K562 (cell line): ENCODE data around the gene ATXN10. TPM values are rescaled to one million over a fixed set of nuclear protein-coding genes. Genes with fewer than 3 reads are reported as not detected.

Experiments used
- ATAC-seq: fragments of 200-7000 bp; cut with Tn5 transposase; 3 replicates; pipeline ENCODE4 v1.9.1; 2020; ENCODE audit warnings: moderate library complexity
- BruUV-seq: library from RNA; stranded (reverse); fragments of 400-500 nt; replicated peaks from 2 replicates; lab custom pipeline; 2021; lab: Mats Ljungman, UMichigan
- CTCF ChIA-PET: fragments of 300-600 bp; formaldehyde crosslinking; extraction: SDS; loops from one replicate; lab custom pipeline; 2021; ENCODE audit warnings: low intra/inter-chr PET ratio; lab: Yijun Ruan, JAX
- POLR2A ChIA-PET: fragments of 300-600, 350-650 bp; sonication (Branson Sonifier 250); formaldehyde crosslinking; extraction: SDS; loops from one replicate; lab custom pipeline; 2021; ENCODE audit warnings: antibody characterized with exemption, inconsistent platforms; lab: Yijun Ruan, JAX
- DNase-seq, 4 experiments: peaks; one replicate each; pipeline versions ENCODE4 v3.0.0 to v3.0.0-alpha.2; 2011 to 2018; ENCODE audit warnings: low spot score in 3 of 4, mixed read lengths in 3 of 4; ENCODE audit errors: extremely low read depth in 1 of 4
- FAIRE-seq: peaks from 2 replicates; lab custom pipeline; 2011; peaks lifted over from hg19 to GRCh38; lab: Jason Lieb, UNC
- H2AFZ ChIP-seq: 2 replicates; pipeline ENCODE4 v1.6.0; 2011; ENCODE audit warnings: low read depth, low read length, control low read depth, inconsistent platforms
- H3K27ac ChIP-seq: fragments of 200-600 bp; 3 replicates; pipeline ENCODE4 v1.8.0; 2011; ENCODE audit warnings: low read depth, mild to moderate bottlenecking, control low read depth, inconsistent platforms, low read length, moderate library complexity, mixed read lengths; ENCODE audit errors: extremely low read depth
- H3K27me3 ChIP-seq, 2 experiments: fragments of 300-600 bp in 1 of 2; 2 replicates in 1 of 2; 3 replicates in 1 of 2; pipeline versions ENCODE4 v1.6.0 to v1.8.0; 2011; ENCODE audit warnings: inconsistent platforms in 2 of 2, low read length in 2 of 2, mild to moderate bottlenecking in 1 of 2, mixed read lengths in 1 of 2, moderate library complexity in 1 of 2; ENCODE audit not compliant: control insufficient read depth in 2 of 2, insufficient read depth in 2 of 2
- H3K36me3 ChIP-seq: fragments of 300-600 bp; 3 replicates; pipeline ENCODE4 v1.8.0; 2011; ENCODE audit warnings: mild to moderate bottlenecking, low read length, inconsistent platforms; ENCODE audit not compliant: control insufficient read depth, insufficient read depth
- H3K4me1 ChIP-seq, 2 experiments: fragments of 200-600 bp in 1 of 2; replicated peaks in 1 of 2; 2 replicates in 1 of 2; 3 replicates in 1 of 2; pipeline versions ENCODE4 v1.5.1 to v1.8.0; 2011; ENCODE audit warnings: inconsistent platforms in 2 of 2, low read length in 2 of 2, mild to moderate bottlenecking in 1 of 2, mixed read lengths in 1 of 2, moderate library complexity in 1 of 2; ENCODE audit not compliant: control insufficient read depth in 2 of 2, insufficient read depth in 2 of 2
- H3K4me2 ChIP-seq: 2 replicates; pipeline ENCODE4 v1.6.1; 2011; ENCODE audit warnings: low read length, control low read depth, inconsistent platforms, mixed read lengths; ENCODE audit not compliant: insufficient read depth
- H3K4me3 ChIP-seq: fragments of 200-600 bp; sonication (generic), shearing (Covaris generic); 2 replicates; pipeline ENCODE4 v1.5.1; 2016; ENCODE audit warnings: control low read depth, inconsistent platforms
- H3K79me2 ChIP-seq: fragments of 200-600 bp; 3 replicates; pipeline ENCODE4 v1.8.0; 2011; ENCODE audit warnings: low read length, inconsistent platforms; ENCODE audit not compliant: control insufficient read depth, insufficient read depth
- H3K9ac ChIP-seq, 2 experiments: 2 replicates each; pipeline versions ENCODE4 v1.6.0 to v1.6.1; 2011; ENCODE audit warnings: low read depth in 2 of 2, low read length in 2 of 2, control low read depth in 1 of 2, inconsistent platforms in 1 of 2, mild to moderate bottlenecking in 1 of 2, mixed read lengths in 1 of 2; ENCODE audit not compliant: insufficient read depth in 1 of 2
- H3K9me1 ChIP-seq: one replicate; pipeline ENCODE4 v1.6.0; 2011; ENCODE audit warnings: inconsistent platforms, mild to moderate bottlenecking, low read length, moderate library complexity; ENCODE audit not compliant: control insufficient read depth, insufficient read depth
- H3K9me3 ChIP-seq: replicated peaks from 2 replicates; pipeline ENCODE4 v1.5.1; 2011; ENCODE audit warnings: low read depth, low read length, inconsistent platforms; ENCODE audit not compliant: control insufficient read depth, insufficient read depth
- H4K20me1 ChIP-seq: replicated peaks from 2 replicates; pipeline ENCODE4 v1.6.1; 2011; ENCODE audit warnings: low read length, inconsistent platforms, mixed read lengths; ENCODE audit not compliant: control insufficient read depth, insufficient read depth
- CAMTA2 ChIP-seq: fragments of 250-450 bp; sonication (Bioruptor Pico); conservative IDR thresholded peaks from 2 replicates; pipeline ENCODE4 v1.5.1; 2022
- CBX1 ChIP-seq: sonication (generic); IDR thresholded peaks from 2 replicates; pipeline ENCODE4 v1.6.1; 2016; ENCODE audit warnings: antibody characterized with exemption, low read depth, mild to moderate bottlenecking
- CLOCK ChIP-seq: fragments of 250-450 bp; sonication (Bioruptor Pico); IDR thresholded peaks from 2 replicates; pipeline ENCODE4 v1.4.0; 2020; ENCODE audit warnings: mild to moderate bottlenecking, moderate library complexity, borderline replicate concordance
- E2F5 ChIP-seq: sonication (generic); formaldehyde crosslinking; IDR thresholded peaks from 2 replicates; pipeline ENCODE4 v1.8.0; 2022; ENCODE audit warnings: mild to moderate bottlenecking, missing genetic modification reagents
- EHMT2 ChIP-seq: fragments of 450-650 bp; IDR thresholded peaks from 2 replicates; pipeline ENCODE4 v1.6.1; 2018; ENCODE audit warnings: antibody characterized with exemption
- ELK3 ChIP-seq: fragments of 450-650 bp; formaldehyde crosslinking; IDR thresholded peaks from 2 replicates; pipeline ENCODE4 v1.4.0; 2020; ENCODE audit warnings: mild to moderate bottlenecking
- HMGXB4 ChIP-seq: sonication (generic); formaldehyde crosslinking; IDR thresholded peaks from 2 replicates; pipeline ENCODE4 v1.8.1; 2023; ENCODE audit warnings: mild to moderate bottlenecking, missing genetic modification reagents
- HSF4 ChIP-seq: fragments of 250-450 bp; sonication (Bioruptor Pico); IDR thresholded peaks from 2 replicates; pipeline ENCODE4 v2.1.2; 2022; ENCODE audit warnings: mild to moderate bottlenecking, moderate library complexity, borderline replicate concordance
- MIER1 ChIP-seq: fragments of 450-650 bp; IDR thresholded peaks from 2 replicates; pipeline ENCODE4 v1.6.1; 2016; ENCODE audit warnings: antibody characterized with exemption, mild to moderate bottlenecking, low read depth
- PPARD ChIP-seq: fragments of 250-450 bp; sonication (Bioruptor Pico); IDR thresholded peaks from 2 replicates; pipeline ENCODE4 v1.8.0; 2022; ENCODE audit warnings: inconsistent platforms, mild to moderate bottlenecking, moderate library complexity
- SMARCB1 ChIP-seq: IDR thresholded peaks from 2 replicates; pipeline ENCODE4 v1.6.1; 2011; ENCODE audit warnings: improper control_type of control experiment, low read depth; ENCODE audit not compliant: insufficient read length
- TAF9B ChIP-seq: fragments of 450-650 bp; IDR thresholded peaks from 2 replicates; pipeline ENCODE4 v1.6.1; 2018; ENCODE audit warnings: mild to moderate bottlenecking; ENCODE audit not compliant: partially characterized antibody
- TRIM24 ChIP-seq, 2 experiments: fragments of 450-650 bp; IDR thresholded peaks; 2 replicates each; pipeline ENCODE4 v1.6.1; 2016
- ZNF384 ChIP-seq: IDR thresholded peaks from 2 replicates; pipeline ENCODE4 v1.6.1; 2012; ENCODE audit warnings: low read depth, low read length, improper control_type of control experiment
- ZNF696 ChIP-seq: fragments of 250-450 bp; sonication (Bioruptor Pico); conservative IDR thresholded peaks from 2 replicates; pipeline ENCODE4 v1.4.0; 2020; ENCODE audit warnings: mild to moderate bottlenecking, moderate library complexity
- ZNF785 ChIP-seq: fragments of 250-450 bp; sonication (Bioruptor Pico); IDR thresholded peaks from 2 replicates; pipeline ENCODE4 v1.4.0; 2020; ENCODE audit warnings: mild to moderate bottlenecking
- WGBS: fragments of 100-300 bp; shearing (Covaris generic); methylation state at CpG from one replicate; pipeline ENCODE4 v1.1.6; 2016; ENCODE audit warnings: low coverage, mixed read lengths; ENCODE audit not compliant: insufficient coverage; ENCODE audit errors: missing lambda C conversion rate; 5-methylcytosine and 5-hydroxymethylcytosine counted together
- in situ Hi-C: fragments of 300-500 bp; cut with MboI; formaldehyde crosslinking; loops from 4 replicates; pipeline ENCODE4 v1.15.0; 2018; ENCODE audit warnings: inconsistent platforms, mixed read lengths
- intact Hi-C: fragments of 100-400 bp; cut with micrococcal nuclease; formaldehyde crosslinking; loops from 2 replicates; pipeline ENCODE4 v1.14.2; 2022
- polyA plus RNA-seq, 8 experiments: library from polyadenylated mRNA; depleted of rRNA in 4 of 8; stranded (reverse) in 5 of 8; unstranded in 3 of 8; fragments of >200 nt; fragmentation: Nextera tagmentation in 2 of 8; fragmentation: Illumina TruSeq in 1 of 8; extraction: Ambion mirVana in 2 of 8; extraction: Trizol in 1 of 8; gene quantifications; 2 replicates each; pipeline versions ENCODE4 v1.2.1 to v1.2.3, GENCODE V29; 2011 to 2014; ENCODE audit warnings: inconsistent platforms in 1 of 8, missing spikeins in 1 of 8
- total RNA-seq, 7 experiments: library from RNA; depleted of rRNA in 6 of 7; stranded (reverse); fragments of >200 nt in 6 of 7; fragmentation: Illumina TruSeq in 2 of 7; extraction: Trizol in 2 of 7; gene quantifications; 2 replicates each; pipeline versions ENCODE4 v1.2.1 to v1.2.3, GENCODE V29; 2011 to 2021; ENCODE audit warnings: low replicate concordance in 1 of 7

The ATXN10 gene
- total and polyA plus RNA-seq, 9 of the 15 experiments (the other 6 are each of a cell fraction or from before 2014, with no cell fraction given): 11.5 to 190 (median 33.6) TPM

- BruUV-seq: no TSS peak
- Histone ChIP-seq H3K9me3 (no peaks in the 10 kb centered on the region; the same call in 1 of the 2 replicates), H3K4me1 (no peaks in the 10 kb centered on the region), H3K27ac (no peak overlapping the region), H3K4me3 (no peak overlapping the region), H3K9ac (no peak overlapping the region), H2AFZ (no peak overlapping the region), H3K9me1 (no peaks in the 10 kb centered on the region), H4K20me1 (no peaks in the 10 kb centered on the region), H3K4me2 (no peak overlapping the region), H3K27me3 (no peaks in the 10 kb centered on the region), H3K36me3 (peaks cover 8% of the 10 kb centered on the region; the same call in 1 of the 3 replicates), H3K79me2 (no peaks in the 10 kb centered on the region)
- DNase-seq (no peak), ATAC-seq (no peak), FAIRE-seq (no peak)
- intact Hi-C loops: no loop called here
- in situ Hi-C loops: no loop called here
- WGBS: 55% methylated on average over 3 of the region's 3 CpGs
- POLR2A ChIA-PET: no interaction called here
- CTCF ChIA-PET: no interaction called here
- TF ChIP-seq SMARCB1: no peak
- TF ChIP-seq HMGXB4: no peak
- TF ChIP-seq TAF9B: no peak
- no peak for TF ChIP-seq PPARD (CRISPR knock-in tag)
- TF ChIP-seq E2F5: no peak
- TF ChIP-seq ZNF384: peak; percentile 33; the same call in 1 of the 2 replicates
- TF ChIP-seq HSF4: no peak
- peak; percentile 53; the same call in 1 of the 2 replicates for TF ChIP-seq MIER1
- no peak for TF ChIP-seq CLOCK (CRISPR knock-in tag)
- TF ChIP-seq ELK3: no peak
- no peak for TF ChIP-seq CAMTA2
- no peak for TF ChIP-seq CBX1
- TF ChIP-seq ZNF785 (CRISPR knock-in tag): no peak
- TF ChIP-seq TRIM24 (IDR thresholded peaks at IDR 0.05): no peak
- no peak for TF ChIP-seq ZNF696 (CRISPR knock-in tag)
- peak; percentile 52; the same call in 1 of the 2 replicates for TF ChIP-seq EHMT2
These were observed 175.3 kb downstream of the ATXN10 start for GRCh38 chr22:45846952-45847351.
